ENCODE data around the gene CBR4.

GRCh38 chr4:169031392-169031791 lies 21.3 kb upstream of the CBR4 start:
- TF ChIP-seq CTCF (IDR thresholded peaks at IDR 0.05) (no peak), POLR2A (IDR thresholded peaks at IDR 0.05) (no peak), EP300 (IDR thresholded peaks at IDR 0.05) (no peak), POLR2AphosphoS5 (IDR thresholded peaks at IDR 0.05) (no peak)
